Heart left ventricle (tissue), 16 donors: ENCODE measurements around the gene ACE2. TPM values are rescaled to one million over a fixed set of nuclear protein-coding genes. Genes with fewer than 3 reads are reported as not detected.

Source experiments
- ATAC-seq, 4 donors: fragments of 200-7000 bp; cut with Tn5 transposase; one replicate each; pipeline ENCODE4 v1.9.1; 2020 to 2022; ENCODE audit warnings: moderate library complexity in 4 of 4, mild to moderate bottlenecking in 3 of 4, moderate number of reproducible peaks in 1 of 4
- DNase-seq, 5 donors: peaks; one replicate each; pipeline ENCODE4 v3.0.0-alpha.2; 2020
- H3K27ac ChIP-seq, 12 donors: fragments of 200-600 bp; sonication (generic) in 4 of 12; one replicate each; pipeline versions ENCODE4 v1.5.0 to v1.8.0; 2016 to 2022; ENCODE audit warnings: mild to moderate bottlenecking in 2 of 12
- H3K27me3 ChIP-seq, 9 donors: fragments of 200-600 bp; sonication (generic) in 2 of 9; one replicate each; pipeline versions ENCODE4 v1.5.1 to v1.8.0; 2016 to 2022; ENCODE audit warnings: mild to moderate bottlenecking in 3 of 9
- H3K36me3 ChIP-seq, 9 donors: fragments of 200-600 bp; sonication (generic) in 2 of 9; one replicate each; pipeline versions ENCODE4 v1.5.0 to v1.8.0; 2018 to 2022; ENCODE audit warnings: mild to moderate bottlenecking in 2 of 9
- H3K4me1 ChIP-seq, 12 donors: fragments of 200-600 bp; sonication (generic) in 4 of 12; one replicate each; pipeline versions ENCODE4 v1.5.0 to v1.8.0; 2016 to 2022; ENCODE audit warnings: mild to moderate bottlenecking in 3 of 12
- H3K4me3 ChIP-seq, 12 donors: fragments of 200-600 bp; sonication (generic) in 4 of 12; one replicate each; pipeline versions ENCODE4 v1.5.0 to v1.8.0; 2017 to 2022; ENCODE audit warnings: mild to moderate bottlenecking in 9 of 12, moderate library complexity in 4 of 12
- H3K9me3 ChIP-seq, 12 donors: fragments of 200-600 bp; sonication (generic) in 4 of 12; one replicate each; pipeline versions ENCODE4 v1.5.0 to v1.8.0; 2016 to 2022; ENCODE audit warnings: mild to moderate bottlenecking in 1 of 12
- CTCF ChIP-seq, 12 donors: fragments of 200-600 bp; sonication (generic) in 4 of 12; IDR thresholded peaks; one replicate each; pipeline versions ENCODE4 v1.5.0 to v1.8.0; 2018 to 2022; ENCODE audit warnings: antibody characterized with exemption in 12 of 12, mild to moderate bottlenecking in 5 of 12
- POLR2A ChIP-seq, 2 donors: fragments of 450-650 bp; IDR thresholded peaks; one replicate each; pipeline ENCODE4 v1.6.1; 2017; ENCODE audit warnings: antibody characterized with exemption in 2 of 2, mild to moderate bottlenecking in 2 of 2, moderate library complexity in 2 of 2
- WGBS, 4 donors: extraction: QIAGEN DNeasy Blood & Tissue Kit in 2 of 4; methylation state at CpG; one replicate each; pipeline versions ENCODE4 v1.1.5 to v1.1.7; 2013 to 2018; 5-methylcytosine and 5-hydroxymethylcytosine counted together
- intact Hi-C, 10 donors: fragments of 100-400 bp; cut with DNase I; formaldehyde crosslinking; loops; one replicate each; pipeline versions ENCODE4 v1.11.1 to v1.14.2; 2022
- polyA plus RNA-seq, 2 donors: library from polyadenylated mRNA; stranded (reverse); fragments of 200-250 nt; gene quantifications; one replicate each; pipeline ENCODE4 v1.2.3, GENCODE V29; 2013
- total RNA-seq, 9 donors: library from RNA; depleted of rRNA in 2 of 9; stranded (reverse); fragments of >200 nt in 2 of 9; fragmentation: NEBNext Ultra II Directional in 3 of 9; extraction: Animal tissue kit (Norgen Biotek cat#: 25700) in 3 of 9; gene quantifications; one replicate each; pipeline versions ENCODE4 v1.1.0 to v1.2.4, GENCODE V29; 2016 to 2023
- donor health status: ischemic (EF 13 %, LVEDD 7.1; RV severe dilation, severe dysfunction).
- donor health status: healthy with polysubstance abuse.
- donor health status: DM: no; HTN: yes; CAD: no.
- donor health status: DM: no; HTN: no; CAD: no.
- donor health status: ischemic (EF 25% LVEDD 6.9; RV normal size, moderate dysfunction).
- donor health status: ischemic (EF 25% LVEDD 5.7; RV mildly dilated, moderate dysfunction).
- donor health status: healthy.
- donor health status: DM: yes; HTN: yes; CAD: no.
- donor health status: ischemic (EF 35%, LVEDD 5.7; RV mildly dilated, moderate dysfunction).
- donor health status: nonischemic (EF 11% LVEDD 7.7; RV severe dilation, severe dysfunction).
- donor health status: DM: yes; HTN: yes; CAD: no.
- donor health status: PGD.
- donor health status: ischemic (EF 29% LVEDD 5.4; RV normal size, mild dysfunction).
- donor health status: nonischemic (EF 23%, LVEDD 6.1; RV moderate dilation, normal function).

ACE2 gene
- total and polyA plus RNA-seq, 11 donors: 5.0 to 59.4 (median 19.9) TPM

- 29 to 49% (median 39%) methylated on average over 2 of the region's 2 CpGs for WGBS, 4 donors
- peak overlapping the region in 2 of 12 donors; percentile 43 to 48 for H3K27ac ChIP-seq
- peaks cover 0 to 20% (median 0%) of the 10 kb centered on the region in 9 donors for H3K36me3 ChIP-seq
- peaks cover 0 to 12% (median 0%) of the 10 kb centered on the region in 12 donors for H3K4me1 ChIP-seq
- ATAC-seq: peak in 2 of 4 donors; percentile 51 to 61
- intact Hi-C loops: loop anchor here in 4 of 10 donors (5.0 to 10.0 kb wide), 2 partner anchors 48 to 50 kb away; no protein-coding TSS in a partner anchor
- peaks cover 0 to 60% (median 0%) of the 10 kb centered on the region in 9 donors for H3K27me3 ChIP-seq
- TF ChIP-seq POLR2A (IDR thresholded peaks at IDR 0.05): no peak
- peak in 8 of 12 donors; percentile 7 to 46 (median 20) for TF ChIP-seq CTCF (IDR thresholded peaks at IDR 0.05)
- no peak for DNase-seq
- no peak overlapping the region for H3K4me3 ChIP-seq
- H3K9me3 ChIP-seq: no peaks in the 10 kb centered on the region
These were observed 6.4 kb downstream of the ACE2 start for GRCh38 chrX:15594371-15594770.

DNA sequence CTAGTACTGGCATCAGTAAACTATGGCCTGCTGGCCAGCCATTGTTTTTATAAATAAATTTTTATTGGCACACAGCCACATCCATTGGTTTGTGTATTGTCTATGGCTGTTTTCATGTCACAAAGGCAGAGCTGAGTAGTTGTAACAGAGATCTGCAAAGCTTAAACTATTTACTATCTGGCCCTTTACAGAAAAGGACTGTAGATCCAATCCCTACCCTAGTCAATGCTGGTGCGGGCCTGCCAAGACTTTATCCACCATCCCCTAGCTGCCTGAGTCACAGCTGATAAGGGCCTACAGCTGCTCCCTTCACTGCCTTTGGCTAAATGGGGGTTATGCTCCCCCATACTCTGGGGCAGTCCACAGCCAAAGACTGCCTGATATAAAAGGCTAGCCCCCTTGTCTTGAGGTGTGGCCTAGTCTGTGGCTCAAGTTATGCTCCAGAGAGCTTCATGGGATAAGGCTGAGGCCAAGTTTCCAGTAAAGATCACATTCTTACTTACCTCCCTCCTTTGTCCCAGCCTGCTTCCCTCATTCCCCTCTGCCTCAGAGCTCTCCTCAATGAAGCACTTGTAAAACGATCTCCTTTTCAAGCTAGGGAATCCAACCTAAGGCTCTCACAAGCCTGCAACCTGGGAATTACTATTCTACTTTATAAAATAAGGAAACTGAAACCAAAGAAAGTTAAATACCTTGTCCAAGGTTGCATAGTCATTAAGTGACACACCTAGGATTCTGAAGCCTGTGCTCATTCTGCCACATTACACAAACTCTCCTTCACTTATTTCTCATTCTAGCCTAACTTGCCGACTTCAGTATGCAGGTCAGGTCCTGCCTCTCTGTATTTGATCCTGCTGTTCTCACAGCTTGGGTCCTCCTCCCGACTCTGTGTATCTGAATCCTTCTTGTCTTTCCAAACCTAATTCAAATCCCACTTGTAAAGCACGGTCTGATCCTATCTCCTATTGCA lies 20.7 kb downstream of the ACE2 start:
- peaks cover 0 to 25% (median 0%) of the 10 kb centered on the region in 9 donors for H3K36me3 ChIP-seq
- H3K9me3 ChIP-seq: peaks cover 0 to 4% (median 0%) of the 10 kb centered on the region in 12 donors
- peak; percentile 80 to 96 (median 91) for ATAC-seq
- WGBS, 4 donors: 36 to 48% (median 41%) methylated on average over 5 of the region's 5 CpGs
- H3K27ac ChIP-seq: peak overlapping the region in 8 of 12 donors; percentile 17 to 76 (median 58)
- intact Hi-C loops: loop anchor here in 1 of 10 donors (10.0 kb wide), 1 partner anchor 235 kb away; no protein-coding TSS in a partner anchor
- peaks cover 0 to 18% (median 0%) of the 10 kb centered on the region in 12 donors for H3K4me1 ChIP-seq
- TF ChIP-seq CTCF (IDR thresholded peaks at IDR 0.05): no peak
- TF ChIP-seq POLR2A (IDR thresholded peaks at IDR 0.05): no peak
- H3K4me3 ChIP-seq: no peak overlapping the region
- DNase-seq: peak; percentile 25 to 57 (median 40)
- H3K27me3 ChIP-seq: peaks cover 0 to 49% (median 0%) of the 10 kb centered on the region in 9 donors

GRCh38 chrX:15576019-15576418 lies 24.7 kb downstream of the ACE2 start:
- H3K36me3 ChIP-seq: peaks cover 0 to 37% (median 0%) of the 10 kb centered on the region in 9 donors
- H3K27ac ChIP-seq: no peak overlapping the region
- H3K4me3 ChIP-seq: no peak overlapping the region
- DNase-seq (no peak), ATAC-seq (no peak)
- H3K4me1 ChIP-seq: peaks cover 0 to 18% (median 0%) of the 10 kb centered on the region in 12 donors
- no peaks in the 10 kb centered on the region for H3K9me3 ChIP-seq
- WGBS, 4 donors: 39 to 75% (median 55%) methylated on average over 1 of the region's 1 CpG
- H3K27me3 ChIP-seq: peaks cover 0 to 70% (median 0%) of the 10 kb centered on the region in 9 donors
- intact Hi-C loops: loop anchor here in 1 of 10 donors (10.0 kb wide), 1 partner anchor 231 kb away; no protein-coding TSS in a partner anchor
- TF ChIP-seq POLR2A (IDR thresholded peaks at IDR 0.05) (no peak), CTCF (IDR thresholded peaks at IDR 0.05) (no peak)

GRCh38 chrX:15574017-15574416 lies 26.7 kb downstream of the ACE2 start:
- no peak overlapping the region for H3K4me3 ChIP-seq
- H3K27me3 ChIP-seq: peaks cover 0 to 72% (median 0%) of the 10 kb centered on the region in 9 donors
- intact Hi-C loops: loop anchor here in 1 of 10 donors (10.0 kb wide), 1 partner anchor 229 kb away; no protein-coding TSS in a partner anchor
- DNase-seq: no peak
- no peak overlapping the region for H3K27ac ChIP-seq
- no peaks in the 10 kb centered on the region for H3K9me3 ChIP-seq
- peaks cover 0 to 2% (median 0%) of the 10 kb centered on the region in 12 donors for H3K4me1 ChIP-seq
- WGBS, 4 donors: 32 to 64% (median 43%) methylated on average over 2 of the region's 2 CpGs
- no peak for ATAC-seq
- TF ChIP-seq CTCF (IDR thresholded peaks at IDR 0.05) (no peak), POLR2A (IDR thresholded peaks at IDR 0.05) (no peak)
- peaks cover 0 to 50% (median 0%) of the 10 kb centered on the region in 9 donors for H3K36me3 ChIP-seq
